Effector memory CD4-positive, alpha-beta T cell (primary cell): ENCODE data around the gene PZP.
"Not testable (repeated sequence)": the region's sequence is repeated elsewhere in the genome, so short reads cannot be mapped to it uniquely, and the experiment has no call there.

ENCODE experiments used
- DNase-seq, 3 donors: peaks; one replicate each; pipeline ENCODE4 v3.0.0-alpha.2; 2020
- H3K27ac ChIP-seq: 2 replicates; pipeline ENCODE4 v1.7.0; 2013; ENCODE audit warnings: mild to moderate bottlenecking, low read length, moderate library complexity; ENCODE audit not compliant: insufficient read depth, poor library complexity, severe bottlenecking
- H3K27me3 ChIP-seq: replicated peaks from 2 replicates; pipeline ENCODE4 v1.7.0; 2013; ENCODE audit warnings: mild to moderate bottlenecking, low read length; ENCODE audit not compliant: insufficient read depth, control insufficient read depth, poor library complexity, severe bottlenecking
- H3K36me3 ChIP-seq: 2 replicates; pipeline ENCODE4 v1.7.0; 2013; ENCODE audit warnings: mild to moderate bottlenecking, low read length, moderate library complexity; ENCODE audit not compliant: control insufficient read depth, insufficient read depth
- H3K4me1 ChIP-seq: 2 replicates; pipeline ENCODE4 v1.7.0; 2013; ENCODE audit warnings: low read length, mild to moderate bottlenecking; ENCODE audit not compliant: control insufficient read depth, insufficient read depth, poor library complexity, severe bottlenecking
- H3K4me3 ChIP-seq: 2 replicates; pipeline ENCODE4 v1.7.0; 2013; ENCODE audit warnings: low read length, low read depth, mild to moderate bottlenecking; ENCODE audit not compliant: insufficient read depth, poor library complexity, severe bottlenecking
- H3K9me3 ChIP-seq: 2 replicates; pipeline ENCODE4 v1.7.0; 2013; ENCODE audit warnings: mild to moderate bottlenecking, low read length, moderate library complexity; ENCODE audit not compliant: control insufficient read depth

PZP gene

DNA sequence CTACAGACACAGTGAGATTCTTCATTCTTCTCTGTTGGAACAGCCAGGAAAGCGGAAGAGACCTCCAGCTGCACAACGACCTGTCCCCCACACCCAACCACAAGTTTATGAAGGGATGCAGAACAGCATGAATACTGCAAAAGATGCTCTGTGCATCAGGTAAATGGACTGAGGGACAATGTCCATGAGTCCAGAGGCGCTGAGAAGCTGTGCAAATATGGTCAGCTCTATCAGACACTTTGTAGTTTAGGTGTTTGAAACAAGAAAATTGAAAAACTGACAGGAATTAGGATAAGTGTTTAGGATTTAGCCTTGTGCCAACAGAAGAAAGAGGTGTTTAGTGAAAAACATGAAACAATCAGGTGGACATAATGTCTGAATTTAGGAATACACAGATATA lies 33.1 kb upstream of the PZP start:
- Histone ChIP-seq H3K4me1 (peaks cover 4% of the 10 kb centered on the region), H3K27me3 (no peaks in the 10 kb centered on the region), H3K27ac (no peak overlapping the region), H3K4me3 (no peak overlapping the region), H3K9me3 (no peaks in the 10 kb centered on the region), H3K36me3 (no peaks in the 10 kb centered on the region)
- no peak for DNase-seq

DNA sequence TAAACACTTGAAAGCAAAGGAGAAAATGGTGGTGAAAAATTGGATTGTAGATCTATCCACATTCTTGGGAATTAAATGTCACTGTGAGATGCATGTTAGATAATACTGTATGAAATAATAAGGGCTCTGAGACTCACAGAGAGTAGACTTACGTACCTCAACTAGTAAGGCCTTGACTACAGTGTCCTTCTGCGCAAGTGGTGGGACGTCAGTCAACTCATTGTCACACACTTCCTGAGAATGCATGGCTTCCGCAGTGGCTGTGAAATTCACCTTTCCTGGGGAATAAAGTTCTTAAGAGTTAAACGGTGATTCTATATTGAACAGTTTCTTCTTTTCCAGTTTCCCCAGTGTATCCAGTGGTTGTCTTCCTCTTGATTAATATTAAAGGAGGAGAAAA lies 32.6 kb upstream of the PZP start:
- Histone ChIP-seq H3K9me3 (no peaks in the 10 kb centered on the region), H3K36me3 (no peaks in the 10 kb centered on the region), H3K27me3 (no peaks in the 10 kb centered on the region), H3K27ac (no peak overlapping the region), H3K4me1 (peaks cover 4% of the 10 kb centered on the region), H3K4me3 (peak overlapping the region; percentile 32)
- DNase-seq, result no peak

DNA sequence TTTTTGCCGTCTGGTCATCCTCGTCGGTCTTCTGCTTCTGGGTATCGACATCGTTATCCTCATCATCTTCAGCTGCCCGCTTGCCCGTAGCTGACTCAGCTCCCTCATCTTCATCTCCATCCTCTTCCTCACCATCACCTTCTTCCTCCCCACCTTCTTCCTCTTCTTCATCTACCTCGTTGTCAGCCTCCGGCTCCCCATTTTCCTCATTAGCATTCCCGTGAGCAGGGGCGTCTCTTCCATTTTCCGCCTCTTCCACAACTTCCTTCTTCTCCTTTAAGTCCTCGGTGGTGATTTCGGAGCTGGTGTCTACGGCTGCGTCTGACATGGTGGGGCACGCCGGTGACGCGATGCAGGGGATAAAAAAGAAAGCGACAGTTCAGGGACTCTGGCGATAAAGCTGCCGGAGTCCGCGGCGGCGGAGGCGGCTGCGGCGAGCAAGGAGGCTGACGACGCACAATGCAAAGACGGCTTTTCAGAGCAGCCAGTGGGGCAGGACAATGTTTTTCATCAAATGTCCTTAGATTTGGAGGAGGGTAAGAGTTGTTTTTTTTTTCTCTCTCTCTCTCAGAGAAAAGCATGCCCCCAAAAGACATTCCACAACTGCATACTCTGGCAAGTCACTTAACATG lies 31.9 kb upstream of the PZP start:
- H3K4me1 ChIP-seq, H3K36me3 ChIP-seq, H3K27ac ChIP-seq, H3K9me3 ChIP-seq, H3K27me3 ChIP-seq: not testable (repeated sequence)
- peak overlapping the region; percentile 32 for H3K4me3 ChIP-seq
- peak; percentile 12 to 17 (median 16) for DNase-seq

GRCh38 chr12:9237286-9237685 lies 29.1 kb upstream of the PZP start:
- Histone ChIP-seq H3K4me1 (peaks cover 4% of the 10 kb centered on the region), H3K36me3 (no peaks in the 10 kb centered on the region), H3K27me3 (no peaks in the 10 kb centered on the region), H3K27ac (no peak overlapping the region), H3K9me3 (no peaks in the 10 kb centered on the region), H3K4me3 (no peak overlapping the region)
- no peak for DNase-seq

DNA sequence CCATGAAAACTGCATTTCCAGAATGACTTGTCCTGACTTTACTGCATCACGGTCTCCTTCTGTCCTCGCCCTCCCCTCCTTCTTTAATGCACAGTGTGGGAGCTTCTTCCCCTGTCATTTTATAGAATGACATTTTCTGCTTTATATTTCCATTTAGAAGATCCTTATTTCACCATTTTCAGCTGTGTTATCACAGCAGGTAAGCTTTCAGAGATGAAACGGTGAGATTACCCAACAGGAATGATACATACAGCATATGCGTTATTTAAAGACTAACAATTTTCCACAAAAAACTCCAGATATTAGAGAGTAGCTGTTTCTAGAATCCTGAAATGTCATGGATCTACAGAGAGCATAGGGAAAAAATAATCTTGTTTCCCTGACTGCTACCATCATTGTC lies 27.3 kb upstream of the PZP start:
- H3K27ac ChIP-seq, result no peak overlapping the region
- no peaks in the 10 kb centered on the region for H3K36me3 ChIP-seq
- no peaks in the 10 kb centered on the region for H3K4me1 ChIP-seq
- no peaks in the 10 kb centered on the region for H3K9me3 ChIP-seq
- H3K4me3 ChIP-seq, result no peak overlapping the region
- DNase-seq, result no peak
- no peaks in the 10 kb centered on the region for H3K27me3 ChIP-seq

DNA sequence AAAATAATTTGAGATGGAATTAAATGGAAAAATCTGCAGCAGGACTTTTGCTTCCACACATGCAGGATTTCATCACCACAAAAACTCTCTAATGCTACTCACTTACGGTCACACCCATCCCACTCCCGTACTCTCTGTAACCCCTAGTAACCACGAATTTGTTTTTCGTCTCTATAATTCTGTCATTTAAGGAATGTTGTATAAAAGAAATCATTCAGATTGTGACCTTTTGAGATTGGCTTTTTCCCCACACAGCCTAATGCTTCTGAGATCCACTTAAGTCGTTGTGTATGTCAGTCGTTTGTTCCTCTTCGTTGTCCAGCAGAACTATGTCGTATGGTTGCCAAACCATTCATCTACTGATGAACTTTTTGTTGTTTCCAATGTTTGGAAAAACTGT lies 19.8 kb upstream of the PZP start:
- Histone ChIP-seq H3K36me3 (no peaks in the 10 kb centered on the region), H3K27ac (no peak overlapping the region), H3K27me3 (no peaks in the 10 kb centered on the region), H3K9me3 (no peaks in the 10 kb centered on the region), H3K4me3 (no peak overlapping the region), H3K4me1 (no peaks in the 10 kb centered on the region)
- DNase-seq, result no peak

DNA sequence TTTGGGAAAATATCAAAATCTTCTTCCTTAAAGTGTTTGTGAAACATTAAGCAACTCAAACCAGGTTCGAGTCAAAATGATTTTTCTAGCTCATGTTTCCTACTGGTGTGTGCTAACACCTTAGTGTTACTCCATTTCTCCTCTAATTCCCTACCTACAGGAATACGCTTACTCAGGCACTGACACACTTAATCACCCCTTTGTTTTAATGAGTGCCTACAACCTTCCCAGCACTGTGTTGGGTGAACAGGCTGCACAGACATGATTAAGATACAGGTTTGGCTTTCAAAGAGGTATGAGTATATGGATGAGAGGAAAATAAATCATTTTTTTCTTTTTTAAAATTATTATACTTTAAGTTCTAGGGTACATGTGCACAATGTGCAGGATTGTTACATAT lies 15.6 kb upstream of the PZP start:
- H3K36me3 ChIP-seq, result no peaks in the 10 kb centered on the region
- H3K4me3 ChIP-seq, result no peak overlapping the region
- H3K4me1 ChIP-seq, result no peaks in the 10 kb centered on the region
- H3K9me3 ChIP-seq, result no peaks in the 10 kb centered on the region
- H3K27ac ChIP-seq, result no peak overlapping the region
- no peak for DNase-seq
- no peaks in the 10 kb centered on the region for H3K27me3 ChIP-seq

DNA sequence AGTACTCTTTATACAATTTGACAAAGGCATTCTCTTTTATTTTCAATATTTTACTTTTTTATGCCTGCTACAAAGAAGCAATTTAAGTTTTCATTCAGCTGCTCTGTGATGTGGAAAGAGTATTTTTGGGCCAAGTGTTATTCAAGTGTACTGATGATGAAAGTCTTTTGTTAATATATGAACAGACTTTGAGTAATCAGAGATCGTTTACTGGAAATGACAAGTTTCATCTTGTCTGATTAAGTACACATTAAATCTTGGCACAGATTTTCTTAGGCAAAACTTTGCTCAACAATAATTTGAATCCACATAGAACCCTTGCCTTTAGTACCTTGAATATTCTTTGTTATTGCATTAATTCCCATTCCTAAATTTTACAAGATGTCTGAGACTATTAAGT lies 13.3 kb upstream of the PZP start:
- DNase-seq, result no peak
- Histone ChIP-seq H3K27ac (no peak overlapping the region), H3K9me3 (no peaks in the 10 kb centered on the region), H3K4me1 (no peaks in the 10 kb centered on the region), H3K36me3 (no peaks in the 10 kb centered on the region), H3K4me3 (no peak overlapping the region), H3K27me3 (no peaks in the 10 kb centered on the region)

DNA sequence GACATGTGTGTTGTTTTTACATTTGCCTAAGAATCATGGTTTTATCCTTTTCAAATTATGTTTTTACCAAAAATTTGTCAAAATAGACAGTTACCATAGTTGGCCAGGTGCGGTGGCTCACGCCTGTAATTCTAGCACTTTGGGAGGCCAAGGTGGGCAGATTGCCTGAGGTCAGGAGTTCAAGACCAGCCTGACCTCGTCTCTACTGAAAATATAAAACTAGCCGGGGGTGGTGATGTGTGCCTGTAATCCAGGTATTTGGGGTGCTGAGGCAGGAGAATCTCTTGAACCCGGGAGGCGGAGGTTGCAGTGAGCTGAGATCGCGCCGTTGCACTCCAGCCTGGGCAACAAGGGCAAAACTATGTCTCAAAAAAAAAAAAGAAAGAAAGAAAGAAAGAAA lies 12.8 kb upstream of the PZP start:
- not testable (repeated sequence) for H3K4me3 ChIP-seq, H3K27ac ChIP-seq, H3K27me3 ChIP-seq, DNase-seq, H3K36me3 ChIP-seq, H3K4me1 ChIP-seq, H3K9me3 ChIP-seq

DNA sequence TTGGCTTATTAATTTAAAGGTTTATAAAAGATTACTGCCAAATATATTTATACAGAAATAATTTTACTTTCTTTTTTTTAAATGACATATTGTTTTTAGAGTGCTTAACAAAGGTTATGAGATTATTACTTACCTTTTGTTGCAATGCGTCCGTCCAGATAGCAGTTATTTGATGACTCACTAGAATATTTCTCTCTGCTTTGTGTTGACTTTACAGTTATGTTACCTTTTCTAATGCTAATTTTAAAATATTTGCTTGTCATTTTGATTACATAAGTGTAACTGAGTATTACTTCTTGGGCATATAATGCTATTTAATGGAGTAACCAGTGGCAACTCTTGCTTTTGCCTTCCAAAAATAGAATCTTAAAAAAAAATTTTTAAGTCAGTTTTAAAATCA lies 6.3 kb upstream of the PZP start:
- no peaks in the 10 kb centered on the region for H3K36me3 ChIP-seq
- H3K27me3 ChIP-seq, result no peaks in the 10 kb centered on the region
- no peak overlapping the region for H3K4me3 ChIP-seq
- H3K27ac ChIP-seq, result no peak overlapping the region
- no peak for DNase-seq
- H3K4me1 ChIP-seq, result no peaks in the 10 kb centered on the region
- H3K9me3 ChIP-seq, result no peaks in the 10 kb centered on the region

DNA sequence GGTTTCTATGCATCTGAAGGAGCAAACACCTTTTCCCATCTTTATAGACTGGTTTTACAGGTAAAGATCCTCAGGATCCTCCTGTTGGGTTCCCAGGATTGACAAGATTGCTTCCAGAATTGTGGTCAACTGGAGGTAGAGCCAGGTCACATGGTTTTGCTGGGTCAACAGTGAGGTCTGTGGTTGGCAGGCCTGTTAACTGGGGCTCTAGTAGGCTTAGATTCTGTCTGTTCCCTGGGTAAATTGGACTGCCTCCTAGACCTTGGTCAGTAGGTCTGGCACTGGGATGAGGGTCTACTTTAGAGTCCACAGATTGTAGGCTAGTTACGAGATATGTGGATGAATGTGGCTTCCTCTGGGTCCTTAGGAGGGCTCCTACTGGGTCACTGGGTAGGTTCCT lies 3.5 kb upstream of the PZP start:
- no peaks in the 10 kb centered on the region for H3K9me3 ChIP-seq
- no peak for DNase-seq
- H3K27ac ChIP-seq, result no peak overlapping the region
- no peaks in the 10 kb centered on the region for H3K36me3 ChIP-seq
- no peaks in the 10 kb centered on the region for H3K27me3 ChIP-seq
- no peaks in the 10 kb centered on the region for H3K4me1 ChIP-seq
- H3K4me3 ChIP-seq, result no peak overlapping the region
